Measurements from ENCODE around the gene POLN.

The POLN gene

GRCh38 chr4:2245057-2245786 lies 3.3 kb upstream of the POLN start:
- Histone ChIP-seq H3K27ac (peak overlapping the region in 1 of 2 donors; percentile 59), H3K4me3 (no peak overlapping the region)
- DNase-seq (ENCODE audit: low spot score), result no peak
- TF ChIP-seq CTCF (IDR thresholded peaks at IDR 0.05), result no peak

GRCh38 chr4:2243681-2244380 lies 1.9 kb upstream of the POLN start:
- Histone ChIP-seq H3K4me3 (no peak overlapping the region), H3K27ac (peak overlapping the region; percentile 14 to 57)
- no peak for TF ChIP-seq CTCF (IDR thresholded peaks at IDR 0.05)
- DNase-seq (ENCODE audit: low spot score), result peak; percentile 74

GRCh38 chr4:2241003-2241402 lies 918 bp downstream of the POLN start:
- H3K27ac ChIP-seq, result peak overlapping the region in 1 of 2 donors; percentile 76
- peak overlapping the region; percentile 95 for H3K4me3 ChIP-seq
- TF ChIP-seq CTCF (IDR thresholded peaks at IDR 0.05), result no peak
- no peak for DNase-seq (ENCODE audit: low spot score)

- no peak for DNase-seq (ENCODE audit: low spot score)
- Histone ChIP-seq H3K4me3 (no peak overlapping the region), H3K27ac (no peak overlapping the region)
- no peak for TF ChIP-seq CTCF (IDR thresholded peaks at IDR 0.05)
Measured at GRCh38 chr4:2236944-2237666, 4.8 kb downstream of the POLN start.

- H3K27ac ChIP-seq, result no peak overlapping the region
- DNase-seq (ENCODE audit: low spot score), result no peak
- TF ChIP-seq CTCF (IDR thresholded peaks at IDR 0.05), result no peak
- no peak overlapping the region for H3K4me3 ChIP-seq
Measured at GRCh38 chr4:2231082-2231481, 10.8 kb downstream of the POLN start.

- TF ChIP-seq CTCF (IDR thresholded peaks at IDR 0.05), result no peak
- no peak overlapping the region for H3K27ac ChIP-seq
- DNase-seq (ENCODE audit: low spot score), result no peak
- H3K4me3 ChIP-seq, result no peak overlapping the region
Measured at GRCh38 chr4:2226261-2226660, 15.7 kb downstream of the POLN start.
